Activated T-cell treated with anti-CD3 and anti-CD28 coated beads, Interleukin-2, amount 50 U/mL, for 1 hour (primary cell): Measurements from ENCODE around the gene PWWP2B.
"Not testable (repeated sequence)": the region's sequence is repeated elsewhere in the genome, so short reads cannot be mapped to it uniquely, and the experiment has no call there.

Experiments used
- DNase-seq: peaks from one replicate; pipeline ENCODE4 v3.0.0-alpha.2; 2020

PWWP2B gene

DNA sequence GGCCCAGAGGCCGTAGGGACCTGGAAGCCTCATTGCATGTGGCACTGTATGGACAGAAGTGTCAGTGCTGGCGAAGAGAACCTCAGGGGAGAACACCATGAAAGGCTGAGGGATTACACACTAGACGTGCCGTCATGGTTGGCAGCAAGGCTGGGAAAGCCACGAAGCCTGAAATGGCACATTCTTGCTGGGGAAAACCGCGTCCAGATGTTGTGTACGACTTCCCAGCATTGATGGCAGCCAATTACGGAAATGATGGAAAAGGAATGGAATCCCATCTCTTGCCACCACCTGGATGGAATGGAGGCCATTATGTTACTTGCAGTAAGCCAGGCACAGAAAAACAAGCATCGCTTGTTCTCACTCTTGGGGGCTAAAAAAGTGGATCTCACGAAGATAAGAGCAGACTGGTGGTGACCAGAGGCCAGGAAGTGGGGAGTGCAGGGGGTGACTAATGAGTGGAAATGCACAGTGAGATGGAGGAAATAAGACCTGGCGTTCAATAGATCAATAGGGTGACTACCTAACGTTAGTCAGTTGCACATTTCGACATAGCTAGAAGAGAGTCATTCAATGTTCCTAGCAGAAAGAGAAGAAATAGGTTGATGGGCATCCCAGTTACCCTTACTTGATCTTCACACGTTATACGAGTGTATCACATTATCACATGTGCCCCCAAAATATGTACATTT is 14.6 kb upstream of the PWWP2B start:
- DNase-seq = no peak

DNA sequence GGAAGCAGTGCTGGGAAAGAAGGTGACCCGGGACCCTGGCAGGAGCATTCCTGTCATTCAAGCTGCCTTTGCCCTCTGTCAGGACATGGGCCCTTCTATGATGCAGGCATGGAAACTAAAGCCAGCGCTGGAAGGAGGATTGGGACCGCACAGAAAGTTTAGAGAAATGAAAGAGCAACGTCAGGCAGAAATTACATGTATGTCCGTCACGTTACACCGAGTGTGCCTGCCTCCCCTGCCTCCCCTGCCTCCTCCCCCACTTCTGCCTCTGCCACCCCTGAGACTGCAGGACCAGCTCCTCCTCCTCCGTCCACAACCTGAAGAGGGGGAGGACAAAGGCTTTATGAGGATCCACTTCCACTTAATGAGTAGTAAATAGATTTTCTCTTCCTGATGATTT is 13.9 kb upstream of the PWWP2B start:
- no peak for DNase-seq

DNA sequence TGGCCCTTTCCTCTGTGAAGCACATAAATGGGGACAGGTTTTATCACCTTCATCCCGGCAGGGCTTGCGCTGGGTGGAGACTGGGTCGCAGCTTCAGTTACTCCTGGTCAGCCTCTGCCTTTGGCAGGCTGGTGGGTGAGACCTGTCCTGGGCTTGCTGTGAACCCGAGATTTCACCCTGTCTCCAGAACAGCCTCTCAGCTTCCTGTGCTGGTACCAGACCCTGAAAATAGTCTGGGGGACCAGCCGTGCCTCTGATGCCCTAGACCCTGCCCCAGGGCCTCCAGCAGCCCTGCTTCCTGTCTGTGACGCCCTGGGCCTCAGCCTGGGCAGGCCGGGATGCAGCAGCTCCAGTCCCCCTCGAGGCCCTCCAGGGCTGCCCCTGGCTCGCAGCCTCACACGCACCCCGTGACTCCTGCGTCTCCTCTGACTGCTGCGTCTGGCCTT is 13.2 kb upstream of the PWWP2B start:
- no peak for DNase-seq

DNA sequence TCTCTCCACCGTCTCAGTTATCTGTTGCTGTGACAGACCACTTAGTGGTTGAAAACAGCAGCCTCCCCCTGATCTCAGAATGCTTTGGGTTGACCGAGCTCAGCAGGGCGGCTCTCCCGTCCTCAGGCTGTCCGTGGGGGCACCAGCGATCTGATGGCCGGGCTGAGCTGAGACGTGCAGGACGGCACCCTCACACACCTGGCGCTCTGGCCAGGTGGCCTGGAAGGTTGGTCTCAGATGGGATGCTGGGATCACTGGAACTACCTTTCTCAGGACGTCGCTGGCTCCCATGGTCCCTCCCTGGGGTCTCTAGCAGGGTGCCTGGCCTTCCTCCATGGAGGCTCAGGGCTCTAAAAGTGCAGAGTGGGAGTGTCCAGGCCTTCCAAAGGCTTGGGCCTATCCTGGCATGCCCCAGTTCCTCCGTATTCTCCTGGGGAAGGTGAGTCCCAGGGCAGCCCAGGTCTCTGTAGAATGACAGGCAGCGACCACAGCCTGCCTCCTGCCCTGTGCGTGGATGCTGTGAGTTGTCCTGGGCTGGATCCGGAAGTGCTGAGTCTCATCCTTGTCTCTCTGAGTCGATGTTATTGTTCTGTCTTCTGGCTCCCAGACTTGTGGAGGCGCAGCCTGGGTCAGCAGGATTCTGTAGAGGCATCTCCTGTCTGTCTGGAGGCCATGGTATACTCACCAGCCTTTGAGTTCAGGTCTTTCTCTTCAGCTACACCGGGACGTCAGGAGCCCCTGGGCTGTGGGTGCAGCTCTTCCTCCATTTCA is 12.2 kb upstream of the PWWP2B start:
- DNase-seq = no peak

DNA sequence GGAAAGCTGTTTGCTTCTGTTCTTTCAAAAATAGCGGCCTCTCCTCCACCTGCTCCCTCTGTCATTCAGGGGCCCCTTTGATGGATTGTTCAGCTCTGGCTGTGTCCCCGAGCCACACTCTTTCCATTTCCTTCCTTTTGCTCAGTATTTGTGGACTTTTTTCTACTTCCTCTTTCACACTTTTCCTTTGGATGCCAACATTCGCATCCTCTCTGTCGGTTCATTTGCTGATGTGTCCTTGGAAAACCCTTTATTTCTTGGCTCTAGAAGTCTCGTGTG is 11.7 kb upstream of the PWWP2B start:
- DNase-seq = no peak

DNA sequence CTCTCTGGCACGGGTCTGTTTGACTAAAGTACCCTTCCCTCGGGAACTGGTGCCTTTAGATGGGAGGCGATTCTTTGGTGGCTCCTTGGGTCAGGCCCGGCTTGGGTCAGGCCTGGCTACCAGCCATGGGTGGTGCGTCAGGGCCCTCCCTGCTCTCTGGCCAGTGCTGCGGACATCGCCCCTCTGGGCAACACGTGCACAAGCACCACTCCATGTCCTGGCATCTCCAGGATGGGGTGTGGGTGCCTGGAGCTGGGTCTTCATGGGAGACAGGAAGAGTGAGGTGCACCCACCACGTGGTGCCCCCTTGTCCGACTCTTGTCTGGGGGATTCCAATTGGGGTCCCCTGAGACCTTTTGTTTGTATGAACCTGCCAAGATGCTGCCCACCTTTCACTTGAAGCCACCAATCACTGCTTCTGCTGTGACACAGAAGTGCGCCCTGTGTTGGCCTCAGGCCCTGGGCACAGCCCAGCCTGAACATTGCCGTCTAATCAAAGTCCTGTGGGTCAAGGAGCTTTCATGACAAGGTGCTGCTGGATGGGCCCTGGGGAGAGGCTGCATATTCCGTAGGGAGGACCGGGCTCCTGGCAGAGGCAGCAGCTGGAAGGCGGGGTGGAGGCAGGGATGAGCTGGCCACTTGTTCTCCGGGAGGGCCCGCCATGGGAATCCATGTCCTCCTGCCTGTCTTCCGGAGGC is 11.1 kb upstream of the PWWP2B start:
- no peak for DNase-seq

DNA sequence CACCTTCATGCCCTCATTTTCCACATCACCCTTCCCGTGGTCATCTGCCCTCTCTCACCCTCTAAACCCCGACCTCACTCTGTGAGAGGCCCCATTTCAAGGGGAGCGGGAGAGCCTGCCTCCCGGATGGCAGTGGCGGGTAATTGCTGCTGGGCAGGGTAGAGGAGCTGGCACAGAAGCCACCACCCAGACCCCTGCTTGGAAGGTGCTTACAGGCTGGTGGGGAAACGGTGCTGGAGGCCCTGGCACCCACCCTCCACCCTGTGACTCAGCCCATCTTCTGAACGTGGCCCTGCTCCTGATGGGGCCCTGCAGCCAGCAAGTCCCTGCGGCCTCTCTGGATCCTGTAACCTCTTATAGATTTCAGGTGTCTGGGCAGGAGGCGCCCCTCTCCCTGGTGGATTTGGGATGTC is 10.6 kb upstream of the PWWP2B start:
- DNase-seq = no peak

DNA sequence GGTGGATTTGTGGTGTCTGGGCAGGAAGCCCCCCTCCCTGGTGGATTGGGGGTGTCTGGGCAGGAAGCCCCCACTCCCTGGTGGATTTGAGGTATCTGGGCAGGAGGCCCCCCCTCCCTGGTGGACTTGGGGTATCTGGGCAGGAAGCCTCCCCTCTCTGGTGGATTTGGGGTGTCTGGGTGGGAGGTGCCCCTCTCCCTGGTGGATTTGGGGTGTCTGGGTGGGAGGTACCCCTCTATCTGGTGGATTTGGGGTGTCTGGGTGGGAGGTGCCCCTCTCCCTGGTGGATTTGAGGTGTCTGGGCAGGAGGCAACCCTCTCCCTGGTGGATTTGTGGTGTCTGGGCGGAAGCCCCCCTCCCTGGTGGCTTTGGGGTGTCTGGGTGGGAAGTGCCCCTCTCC is 10.1 kb upstream of the PWWP2B start:
- DNase-seq = not testable (repeated sequence)

DNA sequence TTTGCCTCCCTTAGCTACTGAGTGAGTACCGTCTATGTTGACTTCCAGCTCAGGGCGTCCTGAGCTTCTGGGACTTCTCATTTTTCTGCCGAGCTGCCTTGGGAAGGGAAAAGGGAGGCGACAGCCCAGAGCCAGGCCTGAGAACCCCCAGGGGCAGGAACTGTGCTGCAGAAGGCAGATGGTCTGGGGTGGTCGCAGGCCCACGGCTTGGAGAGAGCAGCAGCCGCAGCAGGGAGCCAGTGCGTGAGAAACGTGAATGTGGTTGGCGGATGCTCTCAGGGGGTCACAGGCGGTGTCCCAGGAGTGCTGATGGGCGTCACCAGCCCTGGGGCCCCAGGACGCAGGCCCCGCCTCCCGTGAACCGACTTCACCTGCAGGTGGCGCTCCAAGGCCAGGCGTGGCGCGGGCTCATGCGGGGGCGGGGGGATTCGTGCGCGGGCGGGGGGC is 9.2 kb upstream of the PWWP2B start:
- DNase-seq = peak; percentile 86

DNA sequence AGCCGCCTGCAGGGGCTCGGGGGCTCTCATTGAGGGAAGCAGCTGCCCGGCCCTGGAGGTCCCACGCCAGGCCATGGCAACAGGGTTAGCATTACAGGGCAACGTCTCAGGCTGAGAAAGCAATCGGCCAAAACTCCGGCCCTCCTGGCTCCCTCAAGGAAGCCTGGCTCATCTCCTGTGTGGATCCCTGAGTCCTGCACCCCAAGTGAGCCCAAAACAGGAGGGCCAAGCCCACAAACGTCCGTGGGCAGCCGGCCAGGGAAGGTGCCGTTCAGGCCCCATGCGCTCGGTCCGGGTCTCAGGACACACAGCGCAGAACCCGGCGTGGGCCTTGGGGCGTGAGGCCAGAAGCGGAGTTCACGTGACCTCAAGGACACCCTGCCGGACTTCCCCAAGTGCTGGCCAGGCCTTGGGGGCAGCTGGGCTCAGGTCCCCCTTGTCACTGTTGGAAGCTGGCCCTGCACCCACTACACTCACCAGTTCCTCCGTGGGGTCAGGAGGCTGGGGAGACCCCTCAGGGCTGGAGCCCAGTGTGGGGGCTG is 8.0 kb upstream of the PWWP2B start:
- peak; percentile 22 for DNase-seq

DNA sequence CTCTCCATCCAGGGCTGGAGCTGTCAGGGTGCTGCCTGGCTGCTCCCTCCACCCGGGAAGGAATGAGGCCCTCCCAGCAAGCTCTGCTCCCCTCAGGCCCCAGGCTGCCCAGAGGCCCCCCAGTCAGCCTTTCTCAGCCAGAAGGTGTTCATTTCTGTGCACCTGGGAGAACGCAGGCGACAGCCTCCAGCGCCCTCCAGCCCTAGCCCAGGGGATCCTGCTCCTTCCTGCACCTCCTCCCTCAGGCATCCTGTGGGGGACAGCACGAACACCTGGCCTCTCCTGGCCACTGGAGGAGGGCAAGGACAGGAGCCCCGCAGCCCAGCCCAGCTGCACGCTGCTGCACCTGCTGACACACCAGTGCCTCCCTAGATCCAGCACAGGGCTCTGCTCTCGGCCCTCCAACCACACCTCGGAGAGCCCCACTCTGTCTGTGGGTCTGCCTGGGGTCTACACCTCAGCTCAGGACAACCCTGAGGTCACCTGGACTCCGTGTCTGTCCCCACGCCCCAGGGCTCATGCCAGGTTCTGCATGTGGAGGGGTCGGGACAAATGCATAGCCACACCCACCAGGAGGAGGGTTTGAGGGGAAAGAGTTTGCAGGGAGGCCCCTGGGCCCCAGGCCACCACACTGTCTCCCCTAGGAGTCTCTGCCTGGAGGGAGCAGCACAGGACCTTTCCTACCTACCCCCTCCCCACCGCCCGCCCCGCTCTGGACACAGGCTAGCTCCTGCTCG is 7.4 kb upstream of the PWWP2B start:
- peak; percentile 16 for DNase-seq

DNA sequence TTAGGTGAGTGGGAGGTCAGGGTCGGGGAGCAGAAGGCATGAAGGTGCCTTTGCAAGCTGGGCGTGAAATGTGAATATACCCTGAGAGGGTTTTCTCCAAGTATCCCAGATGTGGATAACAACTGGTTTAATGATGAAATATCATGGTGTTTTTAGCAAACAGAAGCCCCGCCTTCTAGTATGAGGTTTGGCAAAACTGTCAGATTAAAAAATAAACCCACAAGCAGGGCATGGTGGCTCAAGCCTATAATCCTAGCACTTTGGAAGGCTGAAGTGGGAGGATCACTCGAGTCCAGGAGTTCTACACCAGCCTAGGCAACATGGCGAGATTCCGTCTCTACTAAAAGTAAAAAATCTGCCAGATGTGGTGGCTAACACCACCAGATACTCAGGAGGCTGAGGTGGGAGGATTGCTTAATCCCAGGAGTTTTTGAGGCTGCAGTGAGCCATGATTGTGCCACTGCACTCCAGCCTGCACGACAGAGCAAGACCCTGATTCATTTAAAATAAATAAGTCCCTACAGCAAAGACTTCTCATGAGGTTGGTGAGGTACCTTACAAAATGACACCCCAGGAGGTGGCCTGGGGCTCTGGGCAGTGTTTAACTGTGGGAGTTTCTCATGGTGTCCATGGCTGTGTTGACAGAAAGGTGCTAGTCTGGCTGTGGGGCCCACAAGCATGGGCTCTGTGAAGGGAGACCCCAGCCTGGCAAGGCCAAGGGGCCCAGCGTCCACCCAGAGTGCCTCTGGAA is 6.7 kb upstream of the PWWP2B start:
- no peak for DNase-seq

DNA sequence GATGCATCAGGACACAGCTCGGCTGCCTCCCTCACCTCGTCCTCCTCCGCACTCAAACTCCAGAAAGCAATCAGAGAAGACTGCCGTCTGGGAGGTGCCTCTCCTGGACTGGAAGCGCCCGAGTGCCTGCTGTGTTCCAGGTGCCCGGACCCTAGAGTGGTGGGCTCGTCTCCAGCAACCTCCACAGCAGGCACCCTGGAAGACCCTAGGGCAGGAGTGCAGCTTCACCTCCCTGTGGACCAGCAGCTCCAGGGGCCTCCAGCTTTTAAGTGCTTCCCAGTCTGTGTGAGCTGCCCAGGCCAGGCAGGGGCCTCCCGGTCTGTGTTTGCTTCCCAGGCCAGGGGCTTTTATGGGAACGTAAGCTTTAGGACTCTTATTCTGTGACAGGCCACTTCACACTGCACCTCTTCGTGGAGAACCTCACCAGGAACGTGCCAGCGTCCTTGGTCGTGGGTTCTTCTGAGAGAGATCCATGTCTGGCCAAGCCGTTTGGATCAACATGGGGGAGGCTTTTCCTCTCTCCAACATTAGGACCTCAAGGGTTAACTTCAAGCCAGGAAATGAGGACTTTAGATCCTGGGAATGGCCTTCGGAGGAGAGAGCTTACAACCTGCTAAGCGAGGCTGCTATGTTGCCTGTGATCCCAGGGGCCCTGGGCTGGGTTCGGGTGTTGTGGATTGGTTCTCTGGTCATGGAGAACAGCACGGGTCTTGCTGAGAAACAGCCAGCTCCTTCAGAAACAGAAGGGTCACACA is 5.9 kb upstream of the PWWP2B start:
- peak; percentile 16 for DNase-seq

DNA sequence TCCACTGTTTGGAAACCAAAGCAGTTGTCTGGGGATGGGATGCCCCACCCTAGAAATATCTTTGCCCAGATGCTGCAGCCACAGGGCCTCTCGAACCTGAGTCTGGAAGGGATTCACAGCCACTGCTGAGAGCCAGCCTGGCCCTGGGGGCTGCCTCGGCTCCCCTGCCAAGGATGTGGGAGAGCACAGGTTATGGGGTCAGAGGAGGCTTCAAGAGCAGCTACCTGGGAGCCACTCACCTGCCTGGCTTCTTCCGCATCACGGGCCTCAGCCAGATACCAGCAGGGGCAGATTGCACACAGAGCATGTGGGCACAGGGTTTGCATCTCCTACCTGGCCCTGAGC is 5.4 kb upstream of the PWWP2B start:
- no peak for DNase-seq

DNA sequence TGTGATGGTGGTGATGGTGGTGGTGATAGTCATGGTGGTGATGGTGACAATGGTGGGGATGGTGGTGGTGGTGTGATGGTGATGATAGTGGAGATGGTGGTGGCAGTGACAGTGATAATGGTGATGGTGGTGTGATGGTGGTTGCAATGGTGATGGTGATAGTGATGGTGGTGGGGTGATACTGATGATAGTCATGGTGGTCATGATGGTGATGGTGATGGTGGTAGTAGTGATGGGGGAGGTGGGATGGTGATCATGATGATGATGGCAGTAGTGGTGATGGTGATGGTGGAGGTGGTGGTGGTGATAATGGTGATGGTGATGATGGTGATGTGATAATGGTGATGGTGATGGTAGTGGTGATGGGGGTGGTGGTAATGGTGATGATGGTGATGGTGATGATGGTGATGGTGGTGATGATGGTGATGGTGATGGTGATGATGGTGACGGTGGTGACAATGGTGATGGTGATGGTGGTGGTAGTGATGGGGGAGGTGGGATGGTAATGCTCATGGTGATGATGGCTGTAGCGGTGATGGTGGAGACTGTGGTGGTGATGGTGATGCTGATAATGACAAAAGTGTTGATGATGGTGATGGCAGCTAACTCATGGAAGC is 4.7 kb upstream of the PWWP2B start:
- no peak for DNase-seq

DNA sequence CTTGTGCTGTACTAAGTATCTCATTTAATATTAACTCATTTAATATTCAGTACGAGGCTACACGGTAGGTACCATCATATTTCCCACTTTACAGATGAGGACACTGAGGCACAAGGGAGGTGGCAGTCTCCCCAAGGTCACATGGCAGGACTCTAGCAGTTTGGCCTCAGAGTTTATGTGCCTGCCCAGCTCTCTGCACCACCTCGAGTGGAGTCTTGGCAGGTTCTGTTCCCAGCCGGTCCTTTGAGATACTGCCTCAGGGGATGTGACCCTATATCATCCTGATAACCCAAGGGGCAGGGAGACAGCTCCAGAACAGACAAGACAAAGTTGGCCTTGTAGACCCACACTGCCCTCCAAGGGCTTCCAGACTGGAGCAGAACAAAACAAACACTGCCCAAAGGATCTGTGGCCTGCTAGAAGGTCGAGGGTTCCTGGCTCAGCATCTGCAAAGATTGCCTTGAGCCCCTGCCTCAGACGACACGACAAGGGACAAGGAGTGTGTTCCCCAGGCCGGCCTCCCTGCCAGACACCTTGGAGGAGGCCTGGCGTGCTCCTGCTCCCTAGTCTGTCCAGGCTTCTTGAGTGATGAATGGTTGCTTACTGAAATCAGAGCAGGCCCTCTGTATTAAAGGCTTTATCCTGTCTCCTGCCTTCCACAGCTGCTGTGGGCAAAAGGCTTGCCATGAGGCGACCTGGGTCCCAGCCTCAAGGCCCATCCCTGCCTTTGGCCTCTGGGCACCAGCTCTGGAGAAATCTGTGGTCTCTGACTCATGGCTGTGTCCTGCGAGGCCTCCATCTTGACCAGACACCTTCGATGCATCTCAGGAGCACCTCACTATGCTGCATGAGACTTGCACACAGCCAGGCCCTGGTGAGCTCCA is 3.9 kb upstream of the PWWP2B start:
- DNase-seq = no peak

DNA sequence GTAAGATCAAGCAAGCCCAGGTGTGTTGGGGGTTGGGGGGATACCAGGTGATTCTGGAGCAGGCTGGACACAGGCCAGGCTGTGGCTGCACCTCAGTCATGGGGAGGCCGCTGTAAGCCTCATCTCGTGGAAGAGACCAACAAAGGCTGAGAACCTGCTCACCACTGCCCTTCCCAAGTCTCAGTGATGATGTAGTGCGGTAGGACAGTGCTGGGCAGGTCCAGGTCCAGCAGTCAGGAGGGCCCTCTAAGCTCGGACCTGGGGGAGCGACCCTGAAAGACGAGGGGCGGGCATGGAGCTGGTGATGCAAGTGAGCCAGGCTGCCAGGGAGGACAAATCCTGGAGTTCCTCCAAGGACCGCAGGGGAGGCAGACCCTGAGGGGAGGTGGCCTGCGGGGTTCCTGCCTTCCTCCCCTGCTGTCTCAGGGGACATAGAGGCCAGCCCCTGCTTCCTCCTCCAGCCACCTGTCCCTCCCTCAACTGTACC is 3.3 kb upstream of the PWWP2B start:
- no peak for DNase-seq

DNA sequence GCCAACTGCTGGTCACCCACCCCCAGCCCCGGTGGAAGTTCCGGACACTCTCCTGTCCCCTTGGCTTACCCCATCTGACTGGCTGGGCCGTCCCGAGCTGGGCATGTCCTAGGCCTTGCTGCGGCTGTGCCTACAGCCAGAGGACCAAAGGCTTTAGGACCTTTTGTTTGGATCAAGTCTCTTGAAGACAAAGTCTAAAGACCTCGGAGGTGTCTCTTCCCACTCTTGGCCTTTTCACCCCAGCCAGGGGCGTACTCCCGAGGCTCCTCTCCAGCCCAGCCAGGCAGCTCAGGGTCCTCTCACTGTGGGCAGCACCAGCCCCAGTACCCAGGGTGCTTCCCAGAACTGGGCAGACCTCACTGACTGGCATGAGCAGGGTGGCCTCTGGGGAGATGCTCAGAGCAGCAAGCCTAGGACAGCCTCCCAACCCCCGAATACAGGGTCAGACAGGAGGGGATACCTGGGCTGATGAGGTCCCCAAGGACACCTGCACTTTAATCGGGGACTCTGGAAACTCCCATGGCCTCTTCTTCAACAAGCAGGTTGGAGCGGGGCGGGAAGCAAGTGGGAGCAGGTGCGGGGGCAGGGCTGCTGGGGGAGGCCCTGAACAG is 2.7 kb upstream of the PWWP2B start:
- DNase-seq = no peak

DNA sequence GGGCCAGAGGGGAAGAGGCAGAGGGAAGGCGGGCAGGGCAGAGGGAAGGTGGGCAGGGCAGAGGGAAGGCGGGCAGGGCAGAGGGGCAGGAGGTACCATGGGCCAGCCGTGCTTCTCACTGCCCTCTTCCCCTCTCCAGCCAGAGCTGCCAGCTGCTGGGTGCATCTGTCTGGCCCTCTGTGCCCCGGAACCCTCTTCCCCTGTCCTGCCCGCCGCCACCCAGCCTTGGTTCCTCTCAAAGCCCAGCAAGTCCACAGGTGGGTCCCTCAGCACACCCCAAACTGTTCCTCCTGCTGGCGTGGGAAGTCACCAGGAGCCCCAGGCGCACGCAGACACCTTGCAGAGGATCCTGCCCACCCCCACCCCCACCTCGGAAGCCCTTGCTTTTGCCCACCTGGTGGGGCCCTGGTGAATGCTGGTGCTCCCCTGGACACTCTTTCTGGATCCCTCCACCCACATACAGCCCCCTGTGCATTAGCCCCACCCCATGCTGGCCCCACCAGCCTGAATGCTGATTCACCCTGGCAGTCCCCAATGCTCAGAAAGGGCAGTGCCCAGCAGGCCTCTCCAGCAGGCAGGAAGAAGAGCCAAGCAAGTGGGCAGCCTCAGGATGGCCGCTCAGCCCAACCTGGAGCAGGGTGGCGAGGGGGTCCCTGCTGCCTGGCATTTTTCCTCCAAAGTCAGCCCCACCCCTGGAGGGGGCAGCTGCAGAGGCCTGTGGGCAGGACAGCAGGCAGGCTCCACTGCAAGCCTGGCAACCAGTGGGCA is 1.9 kb upstream of the PWWP2B start:
- no peak for DNase-seq
